Upper lobe of left lung (tissue), 4 donors: ENCODE measurements around the gene KLHL26.

Experiments
- EP300 ChIP-seq, 4 donors: sonication (generic); formaldehyde crosslinking; IDR thresholded peaks; one replicate each; pipeline ENCODE4 v1.5.1; 2017; ENCODE audit warnings: antibody characterized with exemption in 4 of 4, control low read depth in 2 of 4
- TF ChIP-seq, protein P1 (sequence below), 6 experiments: fragments of 450-650 bp in 4 of 6; fragments of 200-600 bp in 2 of 6; sonication (generic) in 2 of 6; IDR thresholded peaks; one replicate each; pipeline ENCODE4 v1.5.1; 2016 to 2019; ENCODE audit warnings: antibody characterized with exemption in 6 of 6

DNA sequence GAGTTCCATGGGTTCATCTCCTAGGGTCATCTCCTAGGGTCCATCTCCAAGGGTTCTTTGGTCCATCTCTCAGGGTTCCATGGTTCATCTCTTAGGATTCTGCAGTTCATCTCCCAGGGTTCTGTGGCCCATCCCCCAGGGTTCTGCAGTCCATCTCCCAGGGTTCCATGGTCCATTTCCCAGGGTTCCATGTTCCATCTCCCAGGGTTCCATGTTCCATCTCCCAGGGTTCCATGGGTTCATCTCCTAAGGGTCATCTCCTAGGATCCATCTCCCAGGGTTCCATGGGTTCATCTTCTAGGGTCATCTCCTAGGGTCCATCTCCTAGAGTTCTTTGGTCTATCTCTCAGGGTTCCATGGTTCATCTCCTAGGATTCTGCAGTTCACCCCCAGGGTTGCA, 19.3 kb upstream of the KLHL26 start:
- no peak for TF ChIP-seq EP300 (IDR thresholded peaks at IDR 0.05)
- TF ChIP-seq, protein P1, sequence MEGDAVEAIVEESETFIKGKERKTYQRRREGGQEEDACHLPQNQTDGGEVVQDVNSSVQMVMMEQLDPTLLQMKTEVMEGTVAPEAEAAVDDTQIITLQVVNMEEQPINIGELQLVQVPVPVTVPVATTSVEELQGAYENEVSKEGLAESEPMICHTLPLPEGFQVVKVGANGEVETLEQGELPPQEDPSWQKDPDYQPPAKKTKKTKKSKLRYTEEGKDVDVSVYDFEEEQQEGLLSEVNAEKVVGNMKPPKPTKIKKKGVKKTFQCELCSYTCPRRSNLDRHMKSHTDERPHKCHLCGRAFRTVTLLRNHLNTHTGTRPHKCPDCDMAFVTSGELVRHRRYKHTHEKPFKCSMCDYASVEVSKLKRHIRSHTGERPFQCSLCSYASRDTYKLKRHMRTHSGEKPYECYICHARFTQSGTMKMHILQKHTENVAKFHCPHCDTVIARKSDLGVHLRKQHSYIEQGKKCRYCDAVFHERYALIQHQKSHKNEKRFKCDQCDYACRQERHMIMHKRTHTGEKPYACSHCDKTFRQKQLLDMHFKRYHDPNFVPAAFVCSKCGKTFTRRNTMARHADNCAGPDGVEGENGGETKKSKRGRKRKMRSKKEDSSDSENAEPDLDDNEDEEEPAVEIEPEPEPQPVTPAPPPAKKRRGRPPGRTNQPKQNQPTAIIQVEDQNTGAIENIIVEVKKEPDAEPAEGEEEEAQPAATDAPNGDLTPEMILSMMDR (IDR thresholded peaks at IDR 0.05), result no peak
